OCI-LY3 (cell line): ENCODE measurements around the gene ZNF550.
"Not testable (repeated sequence)": the region's sequence is repeated elsewhere in the genome, so short reads cannot be mapped to it uniquely, and the experiment has no call there.

Experiments used
- EZH2phosphoT487 ChIP-seq: fragments of 200-600 bp; shearing (Covaris generic); IDR thresholded peaks from 2 replicates; pipeline ENCODE4 v1.6.1; 2018; ENCODE audit warnings: antibody characterized with exemption, mixed run types, low read depth
- TF ChIP-seq, protein P1 (sequence below): fragments of 200-600, 300-600 bp; sonication (generic); IDR thresholded peaks from 2 replicates; pipeline ENCODE4 v1.5.1; 2014; ENCODE audit warnings: antibody characterized with exemption, low read length, low read depth

DNA sequence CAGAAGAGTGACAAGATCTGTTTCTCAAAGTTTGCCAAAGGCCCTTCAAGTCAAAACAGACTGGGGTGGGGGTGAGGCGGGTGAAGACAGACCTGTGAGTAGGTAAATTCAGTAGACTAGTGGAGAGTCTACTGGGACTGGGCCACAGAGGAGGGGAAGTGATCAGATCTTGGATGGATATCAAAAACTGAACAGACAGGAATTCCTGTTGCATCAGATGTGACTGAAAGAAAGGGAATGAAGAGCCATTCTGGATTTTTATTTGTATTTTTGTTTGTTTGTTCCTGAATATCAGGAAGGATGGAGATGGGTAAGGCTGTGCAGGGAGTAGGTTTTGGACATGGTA, 71.4 kb downstream of the ZNF550 start:
- TF ChIP-seq, protein P1, sequence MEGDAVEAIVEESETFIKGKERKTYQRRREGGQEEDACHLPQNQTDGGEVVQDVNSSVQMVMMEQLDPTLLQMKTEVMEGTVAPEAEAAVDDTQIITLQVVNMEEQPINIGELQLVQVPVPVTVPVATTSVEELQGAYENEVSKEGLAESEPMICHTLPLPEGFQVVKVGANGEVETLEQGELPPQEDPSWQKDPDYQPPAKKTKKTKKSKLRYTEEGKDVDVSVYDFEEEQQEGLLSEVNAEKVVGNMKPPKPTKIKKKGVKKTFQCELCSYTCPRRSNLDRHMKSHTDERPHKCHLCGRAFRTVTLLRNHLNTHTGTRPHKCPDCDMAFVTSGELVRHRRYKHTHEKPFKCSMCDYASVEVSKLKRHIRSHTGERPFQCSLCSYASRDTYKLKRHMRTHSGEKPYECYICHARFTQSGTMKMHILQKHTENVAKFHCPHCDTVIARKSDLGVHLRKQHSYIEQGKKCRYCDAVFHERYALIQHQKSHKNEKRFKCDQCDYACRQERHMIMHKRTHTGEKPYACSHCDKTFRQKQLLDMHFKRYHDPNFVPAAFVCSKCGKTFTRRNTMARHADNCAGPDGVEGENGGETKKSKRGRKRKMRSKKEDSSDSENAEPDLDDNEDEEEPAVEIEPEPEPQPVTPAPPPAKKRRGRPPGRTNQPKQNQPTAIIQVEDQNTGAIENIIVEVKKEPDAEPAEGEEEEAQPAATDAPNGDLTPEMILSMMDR, result not testable (repeated sequence)
- TF ChIP-seq EZH2phosphoT487, result not testable (repeated sequence)
